Fibroblast of villous mesenchyme (primary cell): ENCODE measurements around the gene SEMA3F. TPM values are rescaled to one million over a fixed set of nuclear protein-coding genes. Genes with fewer than 3 reads are reported as not detected.
A peak's percentile ranks its signal among the peaks of the same experiment; 100 is the strongest.

Experiments
- DNase-seq: peaks from one replicate; pipeline ENCODE4 v3.0.0-alpha.2; 2010; ENCODE audit warnings: low read depth
- H3K4me3 ChIP-seq: 2 replicates; pipeline ENCODE4 v1.5.1; 2011; ENCODE audit warnings: low read depth, mild to moderate bottlenecking, low read length
- CTCF ChIP-seq: IDR thresholded peaks from 2 replicates; pipeline ENCODE4 v1.5.1; 2012; ENCODE audit warnings: low read depth, mild to moderate bottlenecking, low read length; ENCODE audit not compliant: insufficient read depth
- total RNA-seq: library from RNA; depleted of rRNA; stranded (reverse); fragments of >200 nt; gene quantifications from 2 replicates; pipeline ENCODE4 v1.2.3, GENCODE V29; 2012

Gene SEMA3F
- total RNA-seq, 1 donor, result 0.86 TPM

DNA sequence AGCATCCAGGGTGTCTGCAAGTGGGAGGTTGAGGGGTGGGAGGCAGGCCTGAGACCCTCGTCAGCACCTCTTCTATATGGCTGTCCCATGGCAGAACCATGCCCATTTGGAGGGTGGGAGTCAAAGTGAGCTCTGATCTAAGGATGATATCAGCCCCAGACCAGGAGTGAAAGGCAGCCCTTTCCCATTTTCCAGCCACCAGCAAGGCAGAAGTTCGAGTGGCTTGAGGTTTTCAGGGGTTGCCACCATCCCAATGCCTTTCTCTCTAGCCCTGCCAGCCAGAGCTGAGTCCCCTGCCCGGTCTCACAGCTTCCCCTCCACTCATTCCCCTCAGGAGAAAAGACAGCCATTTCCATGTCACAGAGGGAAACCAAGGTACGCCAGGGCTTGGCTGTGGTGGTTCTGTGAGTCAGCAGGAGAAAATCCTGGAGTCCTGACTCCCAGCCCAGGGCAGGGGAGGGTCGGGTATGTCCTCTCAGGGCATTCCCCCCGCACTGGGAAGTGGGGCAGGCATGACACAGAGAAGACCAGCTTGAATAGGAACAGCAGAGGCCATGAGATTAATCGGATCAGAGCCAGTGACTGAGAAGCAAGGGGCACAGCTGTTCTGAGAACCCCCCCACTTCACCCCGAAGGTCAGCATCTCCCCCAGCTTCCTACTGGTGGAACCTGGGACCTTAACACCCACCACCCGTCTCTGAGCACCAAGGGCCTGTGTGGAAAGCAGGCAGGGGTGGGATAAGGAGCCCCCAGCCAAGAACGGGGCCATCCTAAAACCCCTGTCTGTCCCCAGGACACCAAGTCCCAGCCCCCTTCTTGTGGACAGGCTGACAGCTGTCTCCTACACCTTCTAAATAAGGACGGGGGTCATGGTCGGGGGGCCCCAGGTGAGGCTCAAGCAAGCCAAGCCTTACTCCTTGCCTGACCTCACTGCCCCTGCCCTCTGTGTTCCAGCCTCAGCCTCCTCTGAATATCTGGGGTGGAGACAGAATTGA lies 49.0 kb downstream of the SEMA3F start:
- no peak for TF ChIP-seq CTCF
- DNase-seq, result no peak
- H3K4me3 ChIP-seq, result no peak overlapping the region

GRCh38 chr3:50204804-50205412 lies 49.8 kb downstream of the SEMA3F start, which contains the start of gene SLC38A3:
Gene SLC38A3 (plus strand): TSS chr3:50205271. CDS start chr3:50214200, 8,929 bp downstream.
- TF ChIP-seq CTCF, result no peak
- DNase-seq, result no peak
- H3K4me3 ChIP-seq, result peak within 1 kb of the TSS; percentile 30

DNA sequence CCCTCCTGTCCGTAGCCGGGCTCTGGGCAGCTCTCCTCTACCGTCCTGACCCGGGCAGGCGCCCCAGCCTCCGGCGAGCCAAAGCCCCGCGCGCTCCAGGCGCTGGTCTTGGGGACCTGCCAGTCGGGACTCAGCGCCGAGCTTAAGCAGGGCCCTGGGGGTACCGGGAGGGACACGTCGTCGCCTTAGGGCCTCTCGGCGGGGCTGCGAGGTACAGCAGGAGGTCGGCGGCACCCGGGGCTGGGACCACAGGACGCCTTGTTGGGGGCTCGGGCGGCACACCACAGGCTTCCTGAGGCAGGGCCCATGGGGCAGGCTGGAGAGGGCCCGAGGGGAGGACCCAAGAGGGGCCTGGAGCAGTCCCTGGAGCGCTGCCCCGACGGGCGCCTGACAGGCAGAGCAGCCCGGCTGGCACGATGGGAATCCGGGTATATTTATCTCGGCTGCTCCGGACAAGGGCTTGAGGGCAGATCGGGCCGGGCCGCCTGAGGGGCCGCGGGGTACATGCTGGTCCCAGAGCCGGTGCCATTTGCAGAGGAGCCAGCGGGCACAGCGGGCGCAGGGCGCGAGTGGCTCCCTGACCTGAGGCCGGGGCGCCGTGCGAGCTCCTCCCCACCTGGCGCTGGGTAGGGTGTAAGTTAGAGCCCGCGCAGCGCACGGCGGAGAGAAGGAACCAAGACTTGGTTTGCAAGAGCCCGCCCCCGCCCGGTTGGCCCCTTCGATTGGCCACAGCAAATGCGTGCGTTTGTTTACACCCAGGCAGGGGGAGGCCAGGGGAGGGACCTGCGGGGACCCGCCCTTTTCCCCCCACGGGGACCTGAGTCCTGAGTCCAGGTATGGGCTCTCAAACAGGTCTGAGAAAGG lies 50.5 kb downstream of the SEMA3F start:
- peak overlapping the region; percentile 30 for H3K4me3 ChIP-seq
- no peak for DNase-seq
- TF ChIP-seq CTCF, result no peak

DNA sequence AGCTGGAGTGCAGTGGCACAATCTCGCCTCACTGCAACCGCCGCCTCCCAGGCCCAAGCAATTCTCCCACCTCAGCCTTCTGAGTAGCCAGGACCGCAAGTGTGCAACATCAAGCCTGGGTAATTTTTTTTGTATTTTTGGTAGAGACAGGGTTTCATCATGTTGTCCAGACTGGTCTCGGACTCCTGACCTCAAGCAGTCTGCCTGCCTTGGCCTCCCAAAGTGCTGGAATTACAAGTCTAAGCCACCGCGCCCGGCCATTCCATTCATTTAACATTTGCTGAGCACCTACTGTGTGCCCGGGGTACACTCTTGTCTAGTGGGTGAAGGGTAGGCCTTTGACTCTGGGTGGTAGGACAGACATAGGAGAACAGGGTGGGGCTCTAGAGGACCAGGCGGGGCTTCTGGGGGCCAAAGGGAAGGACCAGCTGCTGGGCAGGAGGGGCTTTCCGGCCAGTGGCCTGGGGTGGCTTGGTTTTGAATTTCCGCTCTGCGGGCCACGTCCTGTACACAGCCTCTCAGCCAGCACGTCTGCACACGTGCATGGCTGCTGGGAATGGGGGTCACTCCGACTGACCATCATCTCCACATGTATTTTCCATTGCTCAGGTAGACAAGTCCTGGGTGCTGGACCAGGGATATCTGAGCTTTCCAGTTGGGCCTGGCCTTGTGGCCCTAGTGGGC lies 52.4 kb downstream of the SEMA3F start:
- TF ChIP-seq CTCF, result no peak
- no peak for DNase-seq
- no peak overlapping the region for H3K4me3 ChIP-seq

- no peak for DNase-seq
- TF ChIP-seq CTCF, result no peak
- H3K4me3 ChIP-seq, result no peak overlapping the region
Observed at GRCh38 chr3:50208677-50209344, 53.7 kb downstream of the SEMA3F start.
